ENCODE measurements around the gene SGCA. TPM values are rescaled to one million over a fixed set of nuclear protein-coding genes. Genes with fewer than 3 reads are reported as not detected.

SGCA gene
- polyA plus RNA-seq, 1 donor (not counting 4 experiments of a cell fraction or from before 2014, with no cell fraction given) = not detected

- dilution Hi-C loops (cut with MboI; ENCODE audit: extremely low pct_ligation_motif_present, low sequenced_read_pairs) = no loop called here
- Histone ChIP-seq H3K9me3 (ENCODE audit: control insufficient read depth, low read depth, low read length) (no peaks in the 10 kb centered on the region), H3K9ac (ENCODE audit: control insufficient read depth, extremely low read depth, insufficient read depth, low read length) (no peak overlapping the region), H3K4me1 (ENCODE audit: control insufficient read depth, extremely low read depth, insufficient read depth, low read length) (peaks cover 10% of the 10 kb centered on the region), H3K36me3 (ENCODE audit: control insufficient read depth in 2 of 2, extremely low read depth in 1 of 2, insufficient read depth in 2 of 2, low read length in 2 of 2) (no peaks in the 10 kb centered on the region), H3K9me1 (ENCODE audit: control insufficient read depth, extremely low read depth, insufficient read depth, low read length) (no peaks in the 10 kb centered on the region), H3K27me3 (ENCODE audit: control insufficient read depth, extremely low read depth, insufficient read depth, low read length) (peaks cover 45% of the 10 kb centered on the region), H4K20me1 (ENCODE audit: control insufficient read depth, extremely low read depth, insufficient read depth, low read length) (no peaks in the 10 kb centered on the region), H3K4me3 (ENCODE audit: control insufficient read depth in 2 of 3, extremely low read depth in 1 of 3, insufficient read depth in 2 of 3, low read depth in 1 of 3, low read length in 3 of 3) (no peak overlapping the region), H3K27ac (ENCODE audit: control insufficient read depth, insufficient read depth, low read length) (no peak overlapping the region), H3K79me2 (ENCODE audit: control insufficient read depth, insufficient read depth, low read length) (no peaks in the 10 kb centered on the region), H2AFZ (ENCODE audit: control insufficient read depth, low read length) (no peak overlapping the region), H3K4me2 (ENCODE audit: control insufficient read depth, extremely low read depth, insufficient read depth, low read depth, low read length) (no peak overlapping the region)
- no peak for TF ChIP-seq EZH2 (IDR thresholded peaks at IDR 0.05; ENCODE audit: low read length)
- FAIRE-seq (no peak), DNase-seq (ENCODE audit: low read depth, low spot score) (no peak)
Measured at GRCh38 chr17:50205963-50206505, 40.2 kb downstream of the SGCA start.

- no peak overlapping the region for H2AFZ ChIP-seq (ENCODE audit: control insufficient read depth, low read length)
- TF ChIP-seq CTCF (optimal IDR thresholded peaks at IDR 0.05 in 1 of 3, IDR thresholded peaks at IDR 0.05 in 1 of 3, conservative IDR thresholded peaks at IDR 0.05 in 1 of 3; ENCODE audit: extremely low read depth in 1 of 3, insufficient read depth in 2 of 3, low read length in 3 of 3) (no peak), EZH2 (IDR thresholded peaks at IDR 0.05; ENCODE audit: low read length) (no peak)
Measured at GRCh38 chr17:50206604-50207293, 40.9 kb downstream of the SGCA start.

More at GRCh38 chr17:50206604-50207293, 40.9 kb downstream of the SGCA start:
- H3K9me3 ChIP-seq (ENCODE audit: control insufficient read depth, low read depth, low read length) = no peaks in the 10 kb centered on the region
- H3K4me2 ChIP-seq (ENCODE audit: control insufficient read depth, extremely low read depth, insufficient read depth, low read depth, low read length) = peak overlapping the region; percentile 23
- H3K36me3 ChIP-seq (ENCODE audit: control insufficient read depth in 2 of 2, extremely low read depth in 1 of 2, insufficient read depth in 2 of 2, low read length in 2 of 2) = no peaks in the 10 kb centered on the region
- H3K9me1 ChIP-seq (ENCODE audit: control insufficient read depth, extremely low read depth, insufficient read depth, low read length) = no peaks in the 10 kb centered on the region
- H3K4me1 ChIP-seq (ENCODE audit: control insufficient read depth, extremely low read depth, insufficient read depth, low read length) = peaks cover 9% of the 10 kb centered on the region
- dilution Hi-C loops (cut with MboI; ENCODE audit: extremely low pct_ligation_motif_present, low sequenced_read_pairs) = no loop called here
- H3K27ac ChIP-seq (ENCODE audit: control insufficient read depth, insufficient read depth, low read length) = no peak overlapping the region
- H3K27me3 ChIP-seq (ENCODE audit: control insufficient read depth, extremely low read depth, insufficient read depth, low read length) = peaks cover 38% of the 10 kb centered on the region
- H4K20me1 ChIP-seq (ENCODE audit: control insufficient read depth, extremely low read depth, insufficient read depth, low read length) = no peaks in the 10 kb centered on the region
- H3K9ac ChIP-seq (ENCODE audit: control insufficient read depth, extremely low read depth, insufficient read depth, low read length) = no peak overlapping the region
- no peak overlapping the region for H3K4me3 ChIP-seq (ENCODE audit: control insufficient read depth in 2 of 3, extremely low read depth in 1 of 3, insufficient read depth in 2 of 3, low read depth in 1 of 3, low read length in 3 of 3)
- FAIRE-seq = no peak
- no peak for DNase-seq (ENCODE audit: low read depth, low spot score)
- H3K79me2 ChIP-seq (ENCODE audit: control insufficient read depth, insufficient read depth, low read length) = no peaks in the 10 kb centered on the region

Measured in keratinocyte (primary cell).